ENCODE data around the gene PAQR4.
A peak's percentile ranks its signal among the peaks of the same experiment; 100 is the strongest.

PAQR4 gene

DNA sequence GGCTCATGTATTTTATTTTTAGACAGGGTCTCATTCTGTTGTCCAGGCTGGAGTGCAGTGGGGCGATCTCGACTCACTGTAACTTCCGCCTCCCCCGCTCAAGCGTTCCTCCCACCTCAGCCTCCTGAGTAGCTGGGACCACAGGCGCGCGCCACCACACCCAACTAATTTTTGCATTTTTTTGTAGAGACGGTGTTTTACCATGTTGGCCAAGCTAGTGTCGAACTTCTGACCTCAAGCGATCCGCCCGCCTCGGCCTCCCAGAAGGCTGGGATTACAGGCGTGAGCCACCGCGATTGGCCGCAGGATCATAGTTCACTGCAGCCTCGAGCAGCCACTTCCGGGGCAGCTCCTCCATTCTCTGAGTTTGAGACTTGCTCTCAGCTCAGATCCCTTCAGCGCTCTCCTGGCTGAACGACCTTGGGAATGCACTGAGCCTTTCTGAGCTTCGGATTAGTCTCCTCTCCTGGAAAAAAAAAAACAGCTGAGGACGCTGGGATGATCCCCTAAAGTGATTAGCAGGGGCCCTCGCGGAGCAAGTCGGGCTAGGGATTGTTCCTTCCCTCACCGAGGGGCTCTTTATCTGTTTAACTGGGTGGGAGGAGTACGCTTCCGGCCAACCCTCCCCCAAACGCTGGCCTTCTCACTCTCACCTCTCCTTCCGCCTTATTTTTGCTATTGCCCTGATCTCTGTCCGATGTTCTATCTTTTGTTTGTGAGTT lies 12.2 kb downstream of the PAQR4 start:
- DNase-seq (ENCODE audit: low read depth), result peak; percentile 11
- H3K4me3 ChIP-seq (ENCODE audit: low read depth, low read length), result no peak overlapping the region
- TF ChIP-seq, protein P1, sequence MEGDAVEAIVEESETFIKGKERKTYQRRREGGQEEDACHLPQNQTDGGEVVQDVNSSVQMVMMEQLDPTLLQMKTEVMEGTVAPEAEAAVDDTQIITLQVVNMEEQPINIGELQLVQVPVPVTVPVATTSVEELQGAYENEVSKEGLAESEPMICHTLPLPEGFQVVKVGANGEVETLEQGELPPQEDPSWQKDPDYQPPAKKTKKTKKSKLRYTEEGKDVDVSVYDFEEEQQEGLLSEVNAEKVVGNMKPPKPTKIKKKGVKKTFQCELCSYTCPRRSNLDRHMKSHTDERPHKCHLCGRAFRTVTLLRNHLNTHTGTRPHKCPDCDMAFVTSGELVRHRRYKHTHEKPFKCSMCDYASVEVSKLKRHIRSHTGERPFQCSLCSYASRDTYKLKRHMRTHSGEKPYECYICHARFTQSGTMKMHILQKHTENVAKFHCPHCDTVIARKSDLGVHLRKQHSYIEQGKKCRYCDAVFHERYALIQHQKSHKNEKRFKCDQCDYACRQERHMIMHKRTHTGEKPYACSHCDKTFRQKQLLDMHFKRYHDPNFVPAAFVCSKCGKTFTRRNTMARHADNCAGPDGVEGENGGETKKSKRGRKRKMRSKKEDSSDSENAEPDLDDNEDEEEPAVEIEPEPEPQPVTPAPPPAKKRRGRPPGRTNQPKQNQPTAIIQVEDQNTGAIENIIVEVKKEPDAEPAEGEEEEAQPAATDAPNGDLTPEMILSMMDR (conservative IDR thresholded peaks at IDR 0.05; ENCODE audit: low read depth, low read length), result no peak

- TF ChIP-seq, protein P1 (conservative IDR thresholded peaks at IDR 0.05; ENCODE audit: low read depth, low read length), result no peak
- DNase-seq (ENCODE audit: low read depth), result no peak
- H3K4me3 ChIP-seq (ENCODE audit: low read depth, low read length), result no peak overlapping the region
Measured at GRCh38 chr16:2981899-2982250, 12.7 kb downstream of the PAQR4 start.

- no peak for DNase-seq (ENCODE audit: low read depth)
Measured at GRCh38 chr16:2982402-2982801, 13.3 kb downstream of the PAQR4 start.

GRCh38 chr16:2983706-2984136 lies 14.6 kb downstream of the PAQR4 start:
- peak overlapping the region; percentile 44 for H3K4me3 ChIP-seq (ENCODE audit: low read depth, low read length)
- TF ChIP-seq, protein P1 (conservative IDR thresholded peaks at IDR 0.05; ENCODE audit: low read depth, low read length), result peak; percentile 52
- DNase-seq (ENCODE audit: low read depth), result peak; percentile 69

More at GRCh38 chr16:2982402-2982801, 13.3 kb downstream of the PAQR4 start:
- TF ChIP-seq, protein P1 (conservative IDR thresholded peaks at IDR 0.05; ENCODE audit: low read depth, low read length), result no peak
- H3K4me3 ChIP-seq (ENCODE audit: low read depth, low read length), result no peak overlapping the region

DNA sequence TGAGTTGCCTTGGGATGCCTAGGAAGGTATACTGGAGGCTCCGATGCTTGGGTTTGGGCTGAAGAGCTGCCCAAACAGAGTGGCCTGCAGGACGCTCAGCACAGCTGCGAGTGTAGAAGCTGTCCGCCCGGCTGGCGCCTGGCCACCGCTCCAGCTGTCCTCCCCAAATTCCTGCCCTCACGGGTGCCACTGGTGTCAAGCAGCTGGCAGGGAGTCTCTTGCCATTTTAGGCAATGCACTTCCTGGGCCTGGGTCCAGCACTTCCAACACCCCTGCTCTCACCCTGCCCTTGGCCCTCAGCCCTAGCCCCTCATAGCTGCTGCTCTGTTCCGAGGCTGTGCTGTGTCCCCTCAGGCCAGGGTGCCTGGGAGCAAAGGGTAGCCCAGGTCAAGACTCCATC lies 16.3 kb downstream of the PAQR4 start:
- TF ChIP-seq, protein P1 (conservative IDR thresholded peaks at IDR 0.05; ENCODE audit: low read depth, low read length), result no peak
- DNase-seq (ENCODE audit: low read depth), result no peak
- no peak overlapping the region for H3K4me3 ChIP-seq (ENCODE audit: low read depth, low read length)

- H3K4me3 ChIP-seq (ENCODE audit: low read depth, low read length), result no peak overlapping the region
- DNase-seq (ENCODE audit: low read depth), result no peak
- TF ChIP-seq, protein P1 (conservative IDR thresholded peaks at IDR 0.05; ENCODE audit: low read depth, low read length), result no peak
Measured at GRCh38 chr16:2985893-2986355, 16.8 kb downstream of the PAQR4 start.

GRCh38 chr16:2986623-2987188 lies 17.6 kb downstream of the PAQR4 start:
- no peak for DNase-seq (ENCODE audit: low read depth)
- H3K4me3 ChIP-seq (ENCODE audit: low read depth, low read length), result no peak overlapping the region
- TF ChIP-seq, protein P1 (conservative IDR thresholded peaks at IDR 0.05; ENCODE audit: low read depth, low read length), result no peak
